AG09319 (cell line): ENCODE data around the gene SDC3.
"Not testable (repeated sequence)": the region's sequence is repeated elsewhere in the genome, so short reads cannot be mapped to it uniquely, and the experiment has no call there.

ENCODE experiments used
- DNase-seq: peaks from one replicate; pipeline ENCODE4 v3.0.0-alpha.2; 2010; ENCODE audit warnings: low read depth; ENCODE audit errors: extremely low read depth
- CTCF ChIP-seq: IDR thresholded peaks from 2 replicates; pipeline ENCODE4 v1.5.1; 2011; ENCODE audit warnings: low read depth, mild to moderate bottlenecking, inconsistent platforms, low read length, moderate library complexity

SDC3 gene

GRCh38 chr1:30950053-30950452, 41.5 kb upstream of the SDC3 start:
- no peak for TF ChIP-seq CTCF
- no peak for DNase-seq

- DNase-seq, result not testable (repeated sequence)
Observed at GRCh38 chr1:30949487-30949838, 40.9 kb upstream of the SDC3 start.

GRCh38 chr1:30948813-30949486, 40.4 kb upstream of the SDC3 start:
- not testable (repeated sequence) for DNase-seq

- no peak for TF ChIP-seq CTCF
- no peak for DNase-seq
Observed at GRCh38 chr1:30948278-30948677, 39.7 kb upstream of the SDC3 start.

- no peak for TF ChIP-seq CTCF
Observed at GRCh38 chr1:30947212-30947611, 38.7 kb upstream of the SDC3 start.

GRCh38 chr1:30942326-30942963, 33.9 kb upstream of the SDC3 start:
- TF ChIP-seq CTCF, result no peak
- DNase-seq, result no peak

More at GRCh38 chr1:30947212-30947611, 38.7 kb upstream of the SDC3 start:
- DNase-seq, result no peak

GRCh38 chr1:30940541-30940940, 32.0 kb upstream of the SDC3 start:
- no peak for TF ChIP-seq CTCF
- DNase-seq, result no peak

GRCh38 chr1:30936541-30937171, 28.1 kb upstream of the SDC3 start:
- no peak for DNase-seq
- TF ChIP-seq CTCF, result no peak

- not testable (repeated sequence) for DNase-seq
Observed at GRCh38 chr1:30935758-30936157, 27.2 kb upstream of the SDC3 start.
